K562 (cell line): ENCODE measurements around the gene DPY30. TPM values are rescaled to one million over a fixed set of nuclear protein-coding genes. Genes with fewer than 3 reads are reported as not detected.
A peak's percentile ranks its signal among the peaks of the same experiment; 100 is the strongest.

ENCODE experiments used
- ATAC-seq: fragments of 200-7000 bp; cut with Tn5 transposase; 3 replicates; pipeline ENCODE4 v1.9.1; 2020; ENCODE audit warnings: moderate library complexity
- BruUV-seq: library from RNA; stranded (reverse); fragments of 400-500 nt; replicated peaks from 2 replicates; lab custom pipeline; 2021; lab: Mats Ljungman, UMichigan
- CTCF ChIA-PET: fragments of 300-600 bp; formaldehyde crosslinking; extraction: SDS; loops from one replicate; lab custom pipeline; 2021; ENCODE audit warnings: low intra/inter-chr PET ratio; lab: Yijun Ruan, JAX
- POLR2A ChIA-PET: fragments of 300-600, 350-650 bp; sonication (Branson Sonifier 250); formaldehyde crosslinking; extraction: SDS; loops from one replicate; lab custom pipeline; 2021; ENCODE audit warnings: antibody characterized with exemption, inconsistent platforms; lab: Yijun Ruan, JAX
- DNase-seq, 4 experiments: peaks; one replicate each; pipeline versions ENCODE4 v3.0.0 to v3.0.0-alpha.2; 2011 to 2018; ENCODE audit warnings: low spot score in 3 of 4, mixed read lengths in 3 of 4; ENCODE audit errors: extremely low read depth in 1 of 4
- FAIRE-seq: peaks from 2 replicates; lab custom pipeline; 2011; peaks lifted over from hg19 to GRCh38; lab: Jason Lieb, UNC
- H2AFZ ChIP-seq: 2 replicates; pipeline ENCODE4 v1.6.0; 2011; ENCODE audit warnings: low read depth, low read length, control low read depth, inconsistent platforms
- H3K27ac ChIP-seq: fragments of 200-600 bp; 3 replicates; pipeline ENCODE4 v1.8.0; 2011; ENCODE audit warnings: low read depth, mild to moderate bottlenecking, control low read depth, inconsistent platforms, low read length, moderate library complexity, mixed read lengths; ENCODE audit errors: extremely low read depth
- H3K27me3 ChIP-seq, 2 experiments: fragments of 300-600 bp in 1 of 2; 2 replicates in 1 of 2; 3 replicates in 1 of 2; pipeline versions ENCODE4 v1.6.0 to v1.8.0; 2011; ENCODE audit warnings: inconsistent platforms in 2 of 2, low read length in 2 of 2, mild to moderate bottlenecking in 1 of 2, mixed read lengths in 1 of 2, moderate library complexity in 1 of 2; ENCODE audit not compliant: control insufficient read depth in 2 of 2, insufficient read depth in 2 of 2
- H3K36me3 ChIP-seq: fragments of 300-600 bp; 3 replicates; pipeline ENCODE4 v1.8.0; 2011; ENCODE audit warnings: mild to moderate bottlenecking, low read length, inconsistent platforms; ENCODE audit not compliant: control insufficient read depth, insufficient read depth
- H3K4me1 ChIP-seq, 2 experiments: fragments of 200-600 bp in 1 of 2; replicated peaks in 1 of 2; 2 replicates in 1 of 2; 3 replicates in 1 of 2; pipeline versions ENCODE4 v1.5.1 to v1.8.0; 2011; ENCODE audit warnings: inconsistent platforms in 2 of 2, low read length in 2 of 2, mild to moderate bottlenecking in 1 of 2, mixed read lengths in 1 of 2, moderate library complexity in 1 of 2; ENCODE audit not compliant: control insufficient read depth in 2 of 2, insufficient read depth in 2 of 2
- H3K4me2 ChIP-seq: 2 replicates; pipeline ENCODE4 v1.6.1; 2011; ENCODE audit warnings: low read length, control low read depth, inconsistent platforms, mixed read lengths; ENCODE audit not compliant: insufficient read depth
- H3K4me3 ChIP-seq: fragments of 200-600 bp; sonication (generic), shearing (Covaris generic); 2 replicates; pipeline ENCODE4 v1.5.1; 2016; ENCODE audit warnings: control low read depth, inconsistent platforms
- H3K79me2 ChIP-seq: fragments of 200-600 bp; 3 replicates; pipeline ENCODE4 v1.8.0; 2011; ENCODE audit warnings: low read length, inconsistent platforms; ENCODE audit not compliant: control insufficient read depth, insufficient read depth
- H3K9ac ChIP-seq, 2 experiments: 2 replicates each; pipeline versions ENCODE4 v1.6.0 to v1.6.1; 2011; ENCODE audit warnings: low read depth in 2 of 2, low read length in 2 of 2, control low read depth in 1 of 2, inconsistent platforms in 1 of 2, mild to moderate bottlenecking in 1 of 2, mixed read lengths in 1 of 2; ENCODE audit not compliant: insufficient read depth in 1 of 2
- H3K9me1 ChIP-seq: one replicate; pipeline ENCODE4 v1.6.0; 2011; ENCODE audit warnings: inconsistent platforms, mild to moderate bottlenecking, low read length, moderate library complexity; ENCODE audit not compliant: control insufficient read depth, insufficient read depth
- H3K9me3 ChIP-seq: replicated peaks from 2 replicates; pipeline ENCODE4 v1.5.1; 2011; ENCODE audit warnings: low read depth, low read length, inconsistent platforms; ENCODE audit not compliant: control insufficient read depth, insufficient read depth
- H4K20me1 ChIP-seq: replicated peaks from 2 replicates; pipeline ENCODE4 v1.6.1; 2011; ENCODE audit warnings: low read length, inconsistent platforms, mixed read lengths; ENCODE audit not compliant: control insufficient read depth, insufficient read depth
- BRD4 ChIP-seq: fragments of 200-600 bp; sonication (generic); IDR thresholded peaks from 2 replicates; pipeline ENCODE4 v1.6.1; 2017; ENCODE audit warnings: inconsistent platforms
- CBX1 ChIP-seq: sonication (generic); IDR thresholded peaks from 2 replicates; pipeline ENCODE4 v1.6.1; 2016; ENCODE audit warnings: antibody characterized with exemption, low read depth, mild to moderate bottlenecking
- ESRRA ChIP-seq: fragments of 450-650 bp; IDR thresholded peaks from 2 replicates; pipeline ENCODE4 v1.6.1; 2014; ENCODE audit warnings: low read depth, mild to moderate bottlenecking, moderate library complexity, borderline replicate concordance
- TRIM24 ChIP-seq, 2 experiments: fragments of 450-650 bp; IDR thresholded peaks; 2 replicates each; pipeline ENCODE4 v1.6.1; 2016
- ZNF134 ChIP-seq: fragments of 250-450 bp; sonication (Bioruptor Pico); conservative IDR thresholded peaks from 2 replicates; pipeline ENCODE4 v1.4.0; 2020
- ZNF274 ChIP-seq: IDR thresholded peaks from 2 replicates; pipeline ENCODE4 v1.6.1; 2011; ENCODE audit warnings: low read depth, mild to moderate bottlenecking, low read length, moderate library complexity, borderline replicate concordance
- WGBS: fragments of 100-300 bp; shearing (Covaris generic); methylation state at CpG from one replicate; pipeline ENCODE4 v1.1.6; 2016; ENCODE audit warnings: low coverage, mixed read lengths; ENCODE audit not compliant: insufficient coverage; ENCODE audit errors: missing lambda C conversion rate; 5-methylcytosine and 5-hydroxymethylcytosine counted together
- in situ Hi-C: fragments of 300-500 bp; cut with MboI; formaldehyde crosslinking; loops from 4 replicates; pipeline ENCODE4 v1.15.0; 2018; ENCODE audit warnings: inconsistent platforms, mixed read lengths
- intact Hi-C: fragments of 100-400 bp; cut with micrococcal nuclease; formaldehyde crosslinking; loops from 2 replicates; pipeline ENCODE4 v1.14.2; 2022
- polyA plus RNA-seq, 8 experiments: library from polyadenylated mRNA; depleted of rRNA in 4 of 8; stranded (reverse) in 5 of 8; unstranded in 3 of 8; fragments of >200 nt; fragmentation: Nextera tagmentation in 2 of 8; fragmentation: Illumina TruSeq in 1 of 8; extraction: Ambion mirVana in 2 of 8; extraction: Trizol in 1 of 8; gene quantifications; 2 replicates each; pipeline versions ENCODE4 v1.2.1 to v1.2.3, GENCODE V29; 2011 to 2014; ENCODE audit warnings: inconsistent platforms in 1 of 8, missing spikeins in 1 of 8
- total RNA-seq, 7 experiments: library from RNA; depleted of rRNA in 6 of 7; stranded (reverse); fragments of >200 nt in 6 of 7; fragmentation: Illumina TruSeq in 2 of 7; extraction: Trizol in 2 of 7; gene quantifications; 2 replicates each; pipeline versions ENCODE4 v1.2.1 to v1.2.3, GENCODE V29; 2011 to 2021; ENCODE audit warnings: low replicate concordance in 1 of 7
- TF ChIP-seq, protein P1 (sequence below), 2 experiments: fragments of 450-650 bp in 1 of 2; IDR thresholded peaks; 2 replicates each; pipeline ENCODE4 v1.6.1; 2011 to 2017; ENCODE audit warnings: low read depth in 2 of 2, antibody characterized with exemption in 1 of 2, borderline replicate concordance in 1 of 2, low read length in 1 of 2, mild to moderate bottlenecking in 1 of 2, mixed read lengths in 1 of 2; ENCODE audit not compliant: control insufficient read depth in 1 of 2
- TF ChIP-seq, protein P2 (sequence below): sonication (generic); formaldehyde crosslinking; IDR thresholded peaks from 2 replicates; pipeline ENCODE4 v1.8.0; 2023; ENCODE audit warnings: mild to moderate bottlenecking, missing genetic modification reagents

The DPY30 gene
- total and polyA plus RNA-seq, 9 of the 15 experiments (the other 6 are each of a cell fraction or from before 2014, with no cell fraction given): 64.6 to 402 (median 116) TPM

DNA sequence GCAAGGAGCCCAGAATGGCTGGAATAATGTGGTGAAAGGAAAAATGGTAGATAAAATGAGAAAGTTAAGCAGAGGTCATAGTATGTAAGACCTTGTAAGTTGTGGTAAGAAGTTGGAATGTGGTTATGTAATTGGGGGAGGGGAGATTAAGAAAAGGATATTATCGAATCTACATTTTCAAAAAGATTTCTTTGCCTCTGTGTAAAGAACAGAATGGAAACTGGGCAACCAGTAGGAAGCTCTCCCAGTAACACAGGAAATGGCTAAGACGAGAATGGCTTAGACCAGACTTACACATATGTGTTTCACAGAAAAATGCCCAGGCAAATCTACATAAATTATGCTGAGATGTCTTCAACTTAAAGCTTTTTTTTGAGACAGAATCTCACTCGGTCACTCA, 42.0 kb downstream of the DPY30 start:
- in situ Hi-C loops (no loop called here), intact Hi-C loops (no loop called here)
- no peak overlapping the region; the same call in 2 of the 3 replicates for H3K27ac ChIP-seq
- POLR2A ChIA-PET: interaction anchor here (1.0 to 1.9 kb wide), 2 partner anchors 9 to 11 kb away, joined by 3 to 7 read pairs; no protein-coding TSS in a partner anchor
- 47% methylated on average over 3 of the region's 3 CpGs for WGBS
- no peak overlapping the region for H2AFZ ChIP-seq
- peaks cover 93% of the 10 kb centered on the region for H3K79me2 ChIP-seq
- BruUV-seq: no TSS peak
- TF ChIP-seq, protein P1, sequence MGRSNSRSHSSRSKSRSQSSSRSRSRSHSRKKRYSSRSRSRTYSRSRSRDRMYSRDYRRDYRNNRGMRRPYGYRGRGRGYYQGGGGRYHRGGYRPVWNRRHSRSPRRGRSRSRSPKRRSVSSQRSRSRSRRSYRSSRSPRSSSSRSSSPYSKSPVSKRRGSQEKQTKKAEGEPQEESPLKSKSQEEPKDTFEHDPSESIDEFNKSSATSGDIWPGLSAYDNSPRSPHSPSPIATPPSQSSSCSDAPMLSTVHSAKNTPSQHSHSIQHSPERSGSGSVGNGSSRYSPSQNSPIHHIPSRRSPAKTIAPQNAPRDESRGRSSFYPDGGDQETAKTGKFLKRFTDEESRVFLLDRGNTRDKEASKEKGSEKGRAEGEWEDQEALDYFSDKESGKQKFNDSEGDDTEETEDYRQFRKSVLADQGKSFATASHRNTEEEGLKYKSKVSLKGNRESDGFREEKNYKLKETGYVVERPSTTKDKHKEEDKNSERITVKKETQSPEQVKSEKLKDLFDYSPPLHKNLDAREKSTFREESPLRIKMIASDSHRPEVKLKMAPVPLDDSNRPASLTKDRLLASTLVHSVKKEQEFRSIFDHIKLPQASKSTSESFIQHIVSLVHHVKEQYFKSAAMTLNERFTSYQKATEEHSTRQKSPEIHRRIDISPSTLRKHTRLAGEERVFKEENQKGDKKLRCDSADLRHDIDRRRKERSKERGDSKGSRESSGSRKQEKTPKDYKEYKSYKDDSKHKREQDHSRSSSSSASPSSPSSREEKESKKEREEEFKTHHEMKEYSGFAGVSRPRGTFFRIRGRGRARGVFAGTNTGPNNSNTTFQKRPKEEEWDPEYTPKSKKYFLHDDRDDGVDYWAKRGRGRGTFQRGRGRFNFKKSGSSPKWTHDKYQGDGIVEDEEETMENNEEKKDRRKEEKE (IDR thresholded peaks at IDR 0.05; ENCODE audit: borderline replicate concordance in 1 of 2, control insufficient read depth in 1 of 2, low read depth in 2 of 2, low read length in 1 of 2): no peak
- TF ChIP-seq ZNF274: no peak
- peak in 1 of 2 experiments; percentile 12; a peak in 1 of 4 replicates for TF ChIP-seq TRIM24 (IDR thresholded peaks at IDR 0.05)
- no peak for TF ChIP-seq BRD4
- TF ChIP-seq ESRRA: no peak
- no peak for TF ChIP-seq ZNF134 (CRISPR knock-in tag)
- no peak for TF ChIP-seq CBX1
- TF ChIP-seq, protein P2, sequence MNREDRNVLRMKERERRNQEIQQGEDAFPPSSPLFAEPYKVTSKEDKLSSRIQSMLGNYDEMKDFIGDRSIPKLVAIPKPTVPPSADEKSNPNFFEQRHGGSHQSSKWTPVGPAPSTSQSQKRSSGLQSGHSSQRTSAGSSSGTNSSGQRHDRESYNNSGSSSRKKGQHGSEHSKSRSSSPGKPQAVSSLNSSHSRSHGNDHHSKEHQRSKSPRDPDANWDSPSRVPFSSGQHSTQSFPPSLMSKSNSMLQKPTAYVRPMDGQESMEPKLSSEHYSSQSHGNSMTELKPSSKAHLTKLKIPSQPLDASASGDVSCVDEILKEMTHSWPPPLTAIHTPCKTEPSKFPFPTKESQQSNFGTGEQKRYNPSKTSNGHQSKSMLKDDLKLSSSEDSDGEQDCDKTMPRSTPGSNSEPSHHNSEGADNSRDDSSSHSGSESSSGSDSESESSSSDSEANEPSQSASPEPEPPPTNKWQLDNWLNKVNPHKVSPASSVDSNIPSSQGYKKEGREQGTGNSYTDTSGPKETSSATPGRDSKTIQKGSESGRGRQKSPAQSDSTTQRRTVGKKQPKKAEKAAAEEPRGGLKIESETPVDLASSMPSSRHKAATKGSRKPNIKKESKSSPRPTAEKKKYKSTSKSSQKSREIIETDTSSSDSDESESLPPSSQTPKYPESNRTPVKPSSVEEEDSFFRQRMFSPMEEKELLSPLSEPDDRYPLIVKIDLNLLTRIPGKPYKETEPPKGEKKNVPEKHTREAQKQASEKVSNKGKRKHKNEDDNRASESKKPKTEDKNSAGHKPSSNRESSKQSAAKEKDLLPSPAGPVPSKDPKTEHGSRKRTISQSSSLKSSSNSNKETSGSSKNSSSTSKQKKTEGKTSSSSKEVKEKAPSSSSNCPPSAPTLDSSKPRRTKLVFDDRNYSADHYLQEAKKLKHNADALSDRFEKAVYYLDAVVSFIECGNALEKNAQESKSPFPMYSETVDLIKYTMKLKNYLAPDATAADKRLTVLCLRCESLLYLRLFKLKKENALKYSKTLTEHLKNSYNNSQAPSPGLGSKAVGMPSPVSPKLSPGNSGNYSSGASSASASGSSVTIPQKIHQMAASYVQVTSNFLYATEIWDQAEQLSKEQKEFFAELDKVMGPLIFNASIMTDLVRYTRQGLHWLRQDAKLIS (CRISPR knock-in tag): 0 out of 2 replicates have a peak, but pooled peaks have one; percentile 57
- H3K27me3 ChIP-seq: no peaks in the 10 kb centered on the region
- no peak overlapping the region for H3K4me3 ChIP-seq
- H3K36me3 ChIP-seq: peaks cover 3% of the 10 kb centered on the region; the same call in 2 of the 3 replicates
- no peaks in the 10 kb centered on the region for H3K9me1 ChIP-seq
- FAIRE-seq (no peak), DNase-seq (no peak), ATAC-seq (peak; percentile 14)
- peaks cover 7% of the 10 kb centered on the region; the same call in 1 of the 2 replicates for H4K20me1 ChIP-seq
- no peak overlapping the region for H3K4me2 ChIP-seq
- H3K4me1 ChIP-seq: peaks cover 11 to 17% of the 10 kb centered on the region in 2 experiments; a peak in 4 of 5 replicates
- CTCF ChIA-PET: no interaction called here
- H3K9ac ChIP-seq: no peak overlapping the region
- H3K9me3 ChIP-seq: no peaks in the 10 kb centered on the region
